Common myeloid progenitor, CD34-positive (primary cell): ENCODE results near the gene CACNA2D4.

Experiments used
- CTCF ChIA-PET: fragments of 350-600 bp; sonication (Branson Sonifier 250); formaldehyde crosslinking; loops from one replicate; lab custom pipeline; 2021; ENCODE audit warnings: antibody characterized with exemption; lab: Charles Lee
- POLR2A ChIA-PET: fragments of 350-600 bp; sonication (Branson Sonifier 250); formaldehyde crosslinking; loops from one replicate; lab custom pipeline; 2021; ENCODE audit warnings: antibody characterized with exemption; lab: Charles Lee
- DNase-seq, 3 donors: peaks; one replicate each; pipeline versions ENCODE4 v3.0.0 to v3.0.0-alpha.2; 2013
- H3K27ac ChIP-seq, 2 experiments: 1 replicate in 1 of 2; 2 replicates in 1 of 2; pipeline ENCODE4 v1.7.0; 2013; ENCODE audit warnings: inconsistent platforms in 2 of 2, low read length in 2 of 2, mild to moderate bottlenecking in 2 of 2, low read depth in 1 of 2, moderate library complexity in 1 of 2; ENCODE audit not compliant: severe bottlenecking in 2 of 2, insufficient read depth in 1 of 2, poor library complexity in 1 of 2
- H3K27me3 ChIP-seq, 5 experiments: replicated peaks in 2 of 5; 1 replicate in 3 of 5; 2 replicates in 2 of 5; pipeline versions ENCODE4 v1.6.1 to v1.7.0; 2013; ENCODE audit warnings: low read length in 4 of 5, mild to moderate bottlenecking in 2 of 5, moderate library complexity in 2 of 5, inconsistent platforms in 1 of 5; ENCODE audit not compliant: insufficient read depth in 5 of 5, control insufficient read depth in 4 of 5
- H3K36me3 ChIP-seq, 4 experiments: 1 replicate in 2 of 4; 2 replicates in 2 of 4; pipeline versions ENCODE4 v1.6.1 to v1.7.0; 2013; ENCODE audit warnings: low read length in 3 of 4, control low read depth in 1 of 4, mild to moderate bottlenecking in 1 of 4; ENCODE audit not compliant: control insufficient read depth in 4 of 4, insufficient read depth in 4 of 4
- H3K4me1 ChIP-seq, 4 experiments: 1 replicate in 3 of 4; 2 replicates in 1 of 4; pipeline versions ENCODE4 v1.6.1 to v1.7.1; 2013; ENCODE audit warnings: low read length in 3 of 4, mild to moderate bottlenecking in 3 of 4, control low read depth in 1 of 4, inconsistent platforms in 1 of 4, moderate library complexity in 1 of 4; ENCODE audit not compliant: control insufficient read depth in 4 of 4, insufficient read depth in 4 of 4; ENCODE audit errors: control extremely low read depth in 1 of 4
- H3K4me3 ChIP-seq, 7 experiments: 1 replicate in 4 of 7; 2 replicates in 3 of 7; pipeline versions ENCODE4 v1.5.1 to v1.7.0; 2013; ENCODE audit warnings: mild to moderate bottlenecking in 7 of 7, low read length in 6 of 7, moderate library complexity in 6 of 7, inconsistent platforms in 2 of 7, low read depth in 2 of 7, control low read depth in 1 of 7; ENCODE audit not compliant: insufficient read depth in 4 of 7, control insufficient read depth in 1 of 7; ENCODE audit errors: extremely low read depth in 1 of 7
- H3K9me3 ChIP-seq, 5 experiments: 1 replicate in 4 of 5; 2 replicates in 1 of 5; pipeline versions ENCODE4 v1.6.1 to v1.7.1; 2013; ENCODE audit warnings: low read length in 4 of 5, mild to moderate bottlenecking in 2 of 5, inconsistent platforms in 1 of 5, low read depth in 1 of 5, moderate library complexity in 1 of 5; ENCODE audit not compliant: control insufficient read depth in 4 of 5, insufficient read depth in 2 of 5; ENCODE audit errors: control extremely low read depth in 1 of 5
- WGBS: methylation state at CpG from one replicate; pipeline ENCODE4 v1.1.5; 2013; ENCODE audit not compliant: insufficient coverage; 5-methylcytosine and 5-hydroxymethylcytosine counted together

CACNA2D4 gene

GRCh38 chr12:1907652-1908611 is 10.5 kb downstream of the CACNA2D4 start:
- H3K4me3 ChIP-seq = peak overlapping the region in 3 of 7 experiments; percentile 51 to 59 (median 52)
- WGBS = 41% methylated on average over 54 of the region's 67 CpGs
- CTCF ChIA-PET = interaction anchor here (1.0 kb wide), 1 partner anchor 8 kb away, joined by 3 read pairs; no protein-coding TSS in a partner anchor

DNA sequence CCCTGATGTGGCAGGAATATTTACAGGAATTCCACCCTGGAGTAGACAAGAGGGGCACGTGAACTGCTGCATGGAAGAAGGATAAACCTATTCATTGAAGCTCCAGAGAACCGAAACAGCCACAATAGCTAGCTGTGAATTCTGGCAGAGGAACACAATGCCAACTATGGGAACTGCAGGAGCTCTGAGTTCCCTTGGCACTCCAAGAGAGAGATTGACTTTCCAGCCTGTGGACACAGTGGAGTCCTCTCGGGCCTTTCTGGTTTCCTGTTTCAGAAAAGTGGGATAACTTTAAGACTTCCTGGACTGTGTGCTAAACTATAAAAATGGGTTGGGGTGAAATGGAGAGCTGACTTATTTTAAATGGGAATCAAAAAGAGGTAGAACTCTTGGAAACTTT is 11.9 kb downstream of the CACNA2D4 start:
- peaks cover 0 to 35% (median 12%) of the 10 kb centered on the region in 5 experiments for H3K9me3 ChIP-seq
- POLR2A ChIA-PET = no interaction called here
- no peak overlapping the region for H3K27ac ChIP-seq
- CTCF ChIA-PET = no interaction called here
- WGBS = 48% methylated on average over 3 of the region's 3 CpGs
- no peak overlapping the region for H3K4me3 ChIP-seq
- H3K4me1 ChIP-seq = peaks cover 0 to 6% (median 3%) of the 10 kb centered on the region in 4 experiments
- no peak for DNase-seq
- peaks cover 0 to 18% (median 4%) of the 10 kb centered on the region in 5 experiments for H3K27me3 ChIP-seq
- no peaks in the 10 kb centered on the region for H3K36me3 ChIP-seq

More at GRCh38 chr12:1907652-1908611, 10.5 kb downstream of the CACNA2D4 start:
- H3K27me3 ChIP-seq = peaks cover 0 to 18% (median 4%) of the 10 kb centered on the region in 5 experiments
- no peaks in the 10 kb centered on the region for H3K36me3 ChIP-seq
- peaks cover 0 to 32% (median 12%) of the 10 kb centered on the region in 5 experiments for H3K9me3 ChIP-seq
- DNase-seq = peak; percentile 43 to 64 (median 63)
- H3K4me1 ChIP-seq = peaks cover 0 to 6% (median 3%) of the 10 kb centered on the region in 4 experiments
- POLR2A ChIA-PET = interaction anchor here (0.6 kb wide), 1 partner anchor 10 kb away, joined by 3 read pairs; no protein-coding TSS in a partner anchor
- H3K27ac ChIP-seq = no peak overlapping the region

GRCh38 chr12:1904875-1905274 is 13.6 kb downstream of the CACNA2D4 start:
- ChIA-PET POLR2A (no interaction called here), CTCF (interaction anchor here (1.1 kb wide), 1 partner anchor 114 kb away, joined by 3 read pairs; no protein-coding TSS in a partner anchor)
- peaks cover 0 to 6% (median 3%) of the 10 kb centered on the region in 4 experiments for H3K4me1 ChIP-seq
- H3K9me3 ChIP-seq = peaks cover 0 to 35% (median 12%) of the 10 kb centered on the region in 5 experiments
- peaks cover 0 to 18% (median 4%) of the 10 kb centered on the region in 5 experiments for H3K27me3 ChIP-seq
- no peak overlapping the region for H3K4me3 ChIP-seq
- no peak overlapping the region for H3K27ac ChIP-seq
- H3K36me3 ChIP-seq = no peaks in the 10 kb centered on the region
- DNase-seq = peak in 1 of 3 donors; percentile 6

DNA sequence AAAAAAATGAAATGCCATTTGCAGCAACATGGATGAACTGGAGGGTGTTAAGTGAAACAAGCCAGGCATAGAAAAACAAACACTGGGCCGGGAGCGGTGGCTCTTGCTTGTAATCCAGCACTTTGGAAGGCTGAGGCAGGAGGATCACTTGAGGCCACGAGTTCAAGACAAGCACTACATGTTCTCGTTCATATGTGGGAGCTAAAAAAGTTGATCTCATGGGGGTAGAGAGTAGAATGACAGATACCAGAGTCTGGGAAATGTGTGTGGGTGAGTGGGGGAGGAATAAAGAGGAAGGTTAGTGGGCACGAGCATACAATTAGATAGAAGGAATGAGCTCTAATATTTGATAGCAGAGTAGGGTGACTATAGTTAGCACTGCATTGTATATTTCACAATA is 21.5 kb downstream of the CACNA2D4 start:
- no peaks in the 10 kb centered on the region for H3K4me1 ChIP-seq
- H3K27me3 ChIP-seq = no peaks in the 10 kb centered on the region
- CTCF ChIA-PET = no interaction called here
- POLR2A ChIA-PET = no interaction called here
- WGBS = 95% methylated on average over 3 of the region's 5 CpGs
- peaks cover 0 to 18% (median 3%) of the 10 kb centered on the region in 5 experiments for H3K9me3 ChIP-seq
- no peak overlapping the region for H3K4me3 ChIP-seq
- DNase-seq = no peak
- no peaks in the 10 kb centered on the region for H3K36me3 ChIP-seq
- H3K27ac ChIP-seq = no peak overlapping the region

- Histone ChIP-seq H3K4me1 (no peaks in the 10 kb centered on the region), H3K27me3 (no peaks in the 10 kb centered on the region), H3K9me3 (peaks cover 2 to 39% (median 8%) of the 10 kb centered on the region in 5 experiments), H3K27ac (no peak overlapping the region), H3K36me3 (no peaks in the 10 kb centered on the region), H3K4me3 (no peak overlapping the region)
- CTCF ChIA-PET = interaction anchor here (1.0 kb wide), 1 partner anchor 58 kb away, joined by 3 read pairs; no protein-coding TSS in a partner anchor
- DNase-seq = no peak
- POLR2A ChIA-PET = no interaction called here
- 100% methylated on average over 1 of the region's 2 CpGs for WGBS
Measured at GRCh38 chr12:1890810-1891209, 27.6 kb downstream of the CACNA2D4 start.

- Histone ChIP-seq H3K9me3 (peaks cover 2 to 39% (median 8%) of the 10 kb centered on the region in 5 experiments), H3K4me1 (no peaks in the 10 kb centered on the region), H3K27me3 (no peaks in the 10 kb centered on the region), H3K36me3 (no peaks in the 10 kb centered on the region), H3K27ac (no peak overlapping the region), H3K4me3 (no peak overlapping the region)
- DNase-seq = no peak
- CTCF ChIA-PET = no interaction called here
- POLR2A ChIA-PET = no interaction called here
- WGBS = 95% methylated on average over 8 of the region's 8 CpGs
Measured at GRCh38 chr12:1890119-1890703, 28.2 kb downstream of the CACNA2D4 start.
